ENCODE data around the gene STIM1. TPM values are rescaled to one million over a fixed set of nuclear protein-coding genes. Genes with fewer than 3 reads are reported as not detected.
A peak's percentile ranks its signal among the peaks of the same experiment; 100 is the strongest.

STIM1 gene
- total and polyA plus RNA-seq, 10 of the 15 experiments (the other 5 are each of a cell fraction or from before 2014, with no cell fraction given), result 8.6 to 57.7 (median 29.3) TPM

DNA sequence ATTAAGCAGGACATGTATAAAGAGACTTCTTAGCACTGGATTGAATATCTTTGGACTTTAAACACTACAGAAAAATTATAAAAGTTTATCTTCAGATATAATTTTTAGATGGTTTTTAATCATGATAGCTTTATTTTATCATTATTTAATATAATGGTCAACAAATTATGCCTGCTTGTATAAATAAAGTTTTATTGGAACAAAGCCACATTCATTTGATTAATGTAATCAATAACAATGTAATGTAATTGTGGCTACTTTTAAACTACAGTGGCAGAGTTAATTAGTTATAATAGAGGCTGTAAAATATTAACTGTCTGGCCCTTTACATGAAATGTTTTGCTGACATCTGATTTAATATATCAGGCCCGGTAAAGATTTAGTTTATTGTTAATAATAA, 70.0 kb downstream of the STIM1 start:
- POLR2A ChIA-PET, result interaction anchor here (1.2 to 2.5 kb wide), 3 partner anchors 7 to 71 kb away, joined by 5 to 16 read pairs (median 5); partner anchors contain the start of gene STIM1
- FAIRE-seq (no peak), DNase-seq (ENCODE audit: low read depth, low spot score) (no peak), ATAC-seq (no peak)
- 96% methylated on average over 1 of the region's 1 CpG for WGBS (ENCODE audit: insufficient coverage, insufficient replicate concordance, low lambda C conversion rate, missing lambda C conversion rate)
- Histone ChIP-seq H3K27me3 (replicated peaks in 1 of 2; ENCODE audit: control insufficient read depth in 2 of 2, insufficient read depth in 2 of 2, low read length in 1 of 2) (no peaks in the 10 kb centered on the region), H2AFZ (ENCODE audit: control insufficient read depth, low read depth, low read length) (no peak overlapping the region), H3K4me2 (ENCODE audit: control insufficient read depth, insufficient read depth) (no peak overlapping the region), H3K4me3 (no peak overlapping the region), H3K4me1 (ENCODE audit: control insufficient read depth, insufficient read depth, low read length) (peaks cover 14% of the 10 kb centered on the region), H3K9me3 (replicated peaks; ENCODE audit: control insufficient read depth, insufficient read depth, low read length) (no peaks in the 10 kb centered on the region; the same call in 2 of the 3 replicates), H3K9ac (ENCODE audit: control insufficient read depth, insufficient read depth, low read length) (no peak overlapping the region), H3K36me3 (ENCODE audit: control insufficient read depth in 2 of 2, insufficient read depth in 2 of 2, low read length in 1 of 2) (peaks cover 0 to 3% of the 10 kb centered on the region in 2 experiments; a peak in 3 of 4 replicates), H3K27ac (ENCODE audit: control insufficient read depth, insufficient read depth) (no peak overlapping the region), H4K20me1 (ENCODE audit: control insufficient read depth, insufficient read depth) (no peaks in the 10 kb centered on the region; the same call in 1 of the 2 replicates), H3K79me2 (ENCODE audit: control insufficient read depth, insufficient read depth, low read length) (peaks cover 21% of the 10 kb centered on the region)
- TF ChIP-seq ZBED1 (IDR thresholded peaks at IDR 0.05; ENCODE audit: borderline replicate concordance), result no peak
- no peak for TF ChIP-seq DPF2 (IDR thresholded peaks at IDR 0.05)
- TF ChIP-seq BRCA1 (IDR thresholded peaks at IDR 0.05; ENCODE audit: low read depth, low read length), result no peak
- no peak for TF ChIP-seq TCF3 (IDR thresholded peaks at IDR 0.05; ENCODE audit: borderline replicate concordance, insufficient read depth, low read depth, low read length)
- TF ChIP-seq ZBTB40 (IDR thresholded peaks at IDR 0.05; ENCODE audit: borderline replicate concordance), result peak; percentile 80
- intact Hi-C loops (cut with micrococcal nuclease; ENCODE audit: unreplicated experiment), result no loop called here
- CTCF ChIA-PET, result interaction anchor here (1.2 to 5.5 kb wide), 10 partner anchors 12 to 147 kb away, joined by 3 to 47 read pairs (median 10); partner anchors contain the start of gene STIM1
- no TSS peak for BruUV-seq (replicated peaks)
- SMC1A ChIA-PET (ENCODE audit: uncharacterized antibody, unreplicated experiment), result interaction anchor here (0.7 to 4.4 kb wide), 21 partner anchors 12 to 147 kb away, joined by 3 to 39 read pairs (median 12); partner anchors contain the start of gene STIM1
- in situ Hi-C loops (cut with MboI), result no loop called here
- RAD21 ChIA-PET (ENCODE audit: unreplicated experiment), result interaction anchor here (1.2 to 4.2 kb wide), 9 partner anchors 7 to 147 kb away, joined by 3 to 38 read pairs (median 9); partner anchors contain the start of gene STIM1

All from GM12878 (cell line).